Measurements from ENCODE around the gene PRDM15.

DNA sequence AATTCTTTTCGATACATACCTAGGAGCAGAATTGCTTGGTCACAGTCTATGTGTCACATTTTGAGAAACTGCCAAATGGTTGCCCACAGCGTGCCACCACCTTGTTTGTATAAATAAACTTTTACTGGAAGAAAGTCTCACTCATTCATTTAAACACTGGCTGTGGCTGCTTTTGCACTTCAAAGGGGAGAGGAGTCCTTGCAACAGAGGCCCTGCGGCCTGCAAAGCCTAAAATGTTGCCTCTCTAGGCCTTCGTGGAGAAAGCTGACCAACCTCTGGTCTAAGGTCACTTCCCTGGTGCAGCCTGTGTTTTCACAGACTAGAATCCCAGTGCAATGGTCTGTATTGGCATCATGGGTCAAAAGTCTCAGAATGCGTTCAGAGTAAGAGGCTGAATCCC lies 120.6 kb downstream of the PRDM15 start:
- TF ChIP-seq POLR2AphosphoS5 (IDR thresholded peaks at IDR 0.05) = no peak
- TF ChIP-seq, protein P1, sequence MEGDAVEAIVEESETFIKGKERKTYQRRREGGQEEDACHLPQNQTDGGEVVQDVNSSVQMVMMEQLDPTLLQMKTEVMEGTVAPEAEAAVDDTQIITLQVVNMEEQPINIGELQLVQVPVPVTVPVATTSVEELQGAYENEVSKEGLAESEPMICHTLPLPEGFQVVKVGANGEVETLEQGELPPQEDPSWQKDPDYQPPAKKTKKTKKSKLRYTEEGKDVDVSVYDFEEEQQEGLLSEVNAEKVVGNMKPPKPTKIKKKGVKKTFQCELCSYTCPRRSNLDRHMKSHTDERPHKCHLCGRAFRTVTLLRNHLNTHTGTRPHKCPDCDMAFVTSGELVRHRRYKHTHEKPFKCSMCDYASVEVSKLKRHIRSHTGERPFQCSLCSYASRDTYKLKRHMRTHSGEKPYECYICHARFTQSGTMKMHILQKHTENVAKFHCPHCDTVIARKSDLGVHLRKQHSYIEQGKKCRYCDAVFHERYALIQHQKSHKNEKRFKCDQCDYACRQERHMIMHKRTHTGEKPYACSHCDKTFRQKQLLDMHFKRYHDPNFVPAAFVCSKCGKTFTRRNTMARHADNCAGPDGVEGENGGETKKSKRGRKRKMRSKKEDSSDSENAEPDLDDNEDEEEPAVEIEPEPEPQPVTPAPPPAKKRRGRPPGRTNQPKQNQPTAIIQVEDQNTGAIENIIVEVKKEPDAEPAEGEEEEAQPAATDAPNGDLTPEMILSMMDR (IDR thresholded peaks at IDR 0.05) = no peak

All from prostate gland (tissue), 2 donors.